Activated CD8-positive, alpha-beta memory T cell treated with anti-CD3 and anti-CD28 coated beads for 24 hours (primary cell): ENCODE results near the gene PCDHAC1.

ENCODE experiments used
- DNase-seq: peaks from one replicate; pipeline ENCODE4 v3.0.0-alpha.2; 2020

Gene PCDHAC1

DNA sequence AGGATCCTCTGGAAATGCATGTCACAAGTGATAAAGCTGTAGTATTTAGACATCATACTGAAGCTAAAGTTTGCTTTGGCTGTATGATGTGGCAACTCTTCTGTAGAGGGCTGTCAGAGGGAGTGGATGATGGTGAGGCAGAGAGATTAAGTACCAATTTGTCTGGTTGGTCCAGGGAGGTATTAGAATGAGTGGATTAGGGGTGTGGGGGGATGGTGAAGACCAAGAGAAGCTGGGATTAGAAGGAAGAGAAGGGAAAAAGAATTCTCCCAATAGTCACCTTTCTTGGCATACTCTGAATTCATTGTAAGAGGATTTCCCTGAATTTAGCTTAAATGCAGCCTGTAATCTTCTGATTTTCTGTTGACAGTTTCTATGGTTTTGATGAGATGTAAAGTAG, 43.8 kb downstream of the PCDHAC1 start:
- DNase-seq: no peak

DNA sequence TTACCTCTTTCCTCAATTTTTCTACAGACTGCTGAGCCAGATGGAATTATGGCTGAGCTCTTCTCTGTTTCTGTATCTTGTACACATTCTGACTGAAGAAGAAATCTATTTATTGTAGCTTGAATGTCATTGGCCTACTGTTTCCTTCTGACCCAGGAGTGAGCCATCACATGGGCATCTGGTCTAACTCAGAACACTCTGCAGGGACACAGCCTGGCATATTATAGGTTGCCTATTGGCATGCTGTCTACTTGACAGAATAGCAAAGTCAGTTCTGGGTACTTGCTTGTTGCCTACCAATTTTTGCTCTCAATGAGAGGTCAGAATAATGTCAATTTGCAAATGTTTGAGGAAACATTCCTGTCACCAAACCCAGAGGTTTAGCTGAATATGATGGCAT, 47.5 kb downstream of the PCDHAC1 start:
- no peak for DNase-seq

DNA sequence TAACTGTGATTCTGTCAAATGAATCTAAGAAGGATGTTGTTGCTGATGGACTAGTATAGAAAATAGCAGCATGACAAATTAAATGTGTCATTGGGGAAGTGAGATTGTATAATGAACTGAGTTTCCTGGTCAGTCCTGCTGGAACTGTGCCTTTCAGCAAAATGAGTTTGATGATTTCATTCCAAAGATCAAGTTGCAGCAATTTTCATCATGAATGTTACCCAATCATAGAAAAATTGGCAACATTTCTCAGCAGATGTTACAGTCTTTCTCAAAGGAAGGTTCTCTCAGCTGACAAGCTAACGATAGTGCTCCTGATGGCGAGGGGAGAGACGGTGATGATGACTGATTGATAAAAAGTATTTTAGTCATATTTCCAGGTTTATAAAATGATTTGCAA, 50.9 kb downstream of the PCDHAC1 start:
- DNase-seq: no peak

DNA sequence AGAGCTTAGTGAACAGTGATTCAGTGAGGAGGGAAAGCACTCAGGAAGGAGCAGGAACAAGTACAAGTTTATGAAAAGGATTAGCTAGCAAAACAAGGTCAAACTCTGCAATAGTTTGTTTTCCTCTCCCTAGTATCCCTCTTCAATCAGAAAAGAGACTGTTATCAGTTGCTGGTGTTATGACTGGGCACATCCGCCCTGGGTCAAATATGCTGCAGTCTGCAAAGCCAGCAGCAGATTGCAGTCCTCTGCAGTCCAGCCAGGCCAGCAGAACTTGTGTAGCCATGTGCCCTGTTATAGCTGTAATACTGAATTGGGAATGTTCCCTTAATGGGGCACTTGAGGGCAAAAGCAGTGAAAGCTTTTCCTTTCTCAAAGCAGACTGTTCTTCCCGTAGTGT, 52.2 kb downstream of the PCDHAC1 start:
- no peak for DNase-seq

DNA sequence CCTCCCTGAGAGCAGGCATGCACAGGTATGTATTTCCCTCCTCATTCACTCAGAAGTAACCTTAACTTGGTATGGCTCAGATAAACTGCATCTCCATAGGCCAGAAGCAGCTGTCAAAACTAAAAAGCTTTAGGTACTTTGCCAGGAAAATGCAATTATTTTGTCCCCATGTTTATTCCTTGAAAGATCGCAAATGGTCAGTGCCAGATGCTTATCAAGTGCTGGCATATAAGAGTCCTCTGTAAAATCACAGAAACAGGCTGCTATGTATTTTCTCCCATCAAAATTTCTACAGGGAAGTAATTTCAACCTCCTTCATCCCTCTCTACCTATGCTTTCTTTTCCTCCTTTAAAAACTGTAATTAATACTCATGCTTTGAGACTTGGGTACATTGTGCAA, 52.9 kb downstream of the PCDHAC1 start:
- DNase-seq: no peak
